ENCODE data around the gene OR7A5. TPM values are rescaled to one million over a fixed set of nuclear protein-coding genes. Genes with fewer than 3 reads are reported as not detected.
"Not testable (repeated sequence)": the region's sequence is repeated elsewhere in the genome, so short reads cannot be mapped to it uniquely, and the experiment has no call there.

The OR7A5 gene
- total RNA-seq, 2 donors from 2014 or later: 0.57 to 1.4 TPM

DNA sequence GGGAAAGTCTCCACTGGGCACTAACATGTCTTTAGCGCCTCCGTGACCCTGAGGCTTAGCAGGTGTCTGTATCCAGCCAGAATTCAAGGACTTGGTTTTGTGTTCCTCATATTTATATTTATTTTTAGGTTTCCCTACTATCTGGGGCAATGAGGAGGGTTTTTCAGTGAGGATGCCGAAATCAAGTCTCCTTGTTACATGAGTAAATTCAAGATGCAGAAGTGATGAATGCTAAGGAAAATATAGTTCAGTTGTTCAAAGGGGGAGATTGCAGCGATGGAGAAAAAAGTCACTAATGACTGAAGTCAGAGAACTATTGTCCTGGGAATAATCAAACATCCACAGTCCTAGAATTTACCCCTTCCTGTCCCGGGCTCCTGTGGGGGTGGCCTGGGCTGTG, 55.8 kb downstream of the OR7A5 start:
- Histone ChIP-seq H3K27ac (no peak overlapping the region), H3K4me3 (no peak overlapping the region), H3K36me3 (no peaks in the 10 kb centered on the region), H3K4me1 (replicated peaks) (no peaks in the 10 kb centered on the region), H3K9me3 (no peaks in the 10 kb centered on the region), H3K27me3 (replicated peaks; ENCODE audit: insufficient read depth) (no peaks in the 10 kb centered on the region)
- TF ChIP-seq POLR2A (IDR thresholded peaks at IDR 0.05) (no peak), POLR2AphosphoS5 (IDR thresholded peaks at IDR 0.05) (no peak), CTCF (IDR thresholded peaks at IDR 0.05) (no peak)
- 48% methylated on average over 5 of the region's 5 CpGs for WGBS
- intact Hi-C loops (cut with DNase I): no loop called here
- DNase-seq (ENCODE audit: low spot score): no peak

- H3K9me3 ChIP-seq; DNase-seq (ENCODE audit: low spot score); intact Hi-C loops (cut with DNase I); H3K4me1 ChIP-seq (replicated peaks); H3K27me3 ChIP-seq (replicated peaks; ENCODE audit: insufficient read depth); H3K36me3 ChIP-seq; H3K27ac ChIP-seq; H3K4me3 ChIP-seq: not testable (repeated sequence)
- 75% methylated on average over 12 of the region's 12 CpGs for WGBS
These were observed 56.7 kb downstream of the OR7A5 start, which contains the start of gene ADGRE2 for GRCh38 chr19:14778110-14778845. ADGRE2 (minus strand) TSS chr19:14778560; CDS start chr19:14776756, 1,804 bp downstream.

DNA sequence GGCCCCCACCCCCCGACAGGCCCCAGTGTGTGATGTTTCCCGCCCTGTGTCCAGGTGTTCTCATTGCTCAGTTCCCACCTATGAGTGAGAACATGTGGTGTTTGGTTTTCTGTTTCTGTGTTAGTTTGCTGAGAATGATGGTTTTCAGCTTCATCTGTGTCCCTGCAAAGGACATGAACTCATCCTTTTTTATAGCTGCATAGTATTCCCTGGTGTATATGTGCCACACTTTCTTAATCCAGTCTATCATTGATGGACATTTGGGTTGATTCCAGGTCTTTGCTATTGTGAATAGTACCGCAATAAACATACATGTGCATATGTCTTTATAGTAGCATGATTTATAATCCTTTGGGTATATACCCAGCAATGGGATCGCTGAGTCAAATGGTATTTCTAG, 57.3 kb downstream of the OR7A5 start:
- H3K4me3 ChIP-seq; H3K36me3 ChIP-seq; intact Hi-C loops (cut with DNase I); DNase-seq (ENCODE audit: low spot score); H3K27me3 ChIP-seq (replicated peaks; ENCODE audit: insufficient read depth); H3K27ac ChIP-seq; H3K9me3 ChIP-seq; H3K4me1 ChIP-seq (replicated peaks): not testable (repeated sequence)
- 87% methylated on average over 4 of the region's 4 CpGs for WGBS

Small RNAs within 50 kb of the gene (small RNA-seq; reads per million reads assigned to genes)
- gene AC005255.1: 0 reads per million in 2 donors

Other genes with a start within 250 kb of the OR7A5 start
- gene ADGRE3, start 160.3 kb downstream of the OR7A5 start, total RNA-seq: under 1 TPM; 0.27 to 0.80 TPM
- gene ZNF333, start 145.1 kb downstream of the OR7A5 start, total RNA-seq: 10 to 100 TPM; 26.6 to 39.8 TPM
- 1 to 10 TPM; 3.6 to 4.9 TPM for gene ADGRE2, start 56.6 kb downstream of the OR7A5 start, total RNA-seq
- gene OR7C1, start within 50 bp of the OR7A5 start, total RNA-seq: 1 to 10 TPM; 3.2 to 5.1 TPM
- gene OR7A10, start 13.7 kb upstream of the OR7A5 start, total RNA-seq: not detected
- gene OR7A17, start 50.9 kb upstream of the OR7A5 start, total RNA-seq: not detected
- gene OR7C2, start 106.3 kb upstream of the OR7A5 start, total RNA-seq: not detected
- gene SLC1A6, start 144.7 kb upstream of the OR7A5 start, total RNA-seq: 100 to 1,000 TPM in 1 of 2 donors, under 1 TPM in 1; 0.41 to 255 TPM
- gene CASP14, start 214.3 kb upstream of the OR7A5 start, total RNA-seq: under 1 TPM; 0.09 to 0.51 TPM
- not detected for gene OR1I1, start 247.0 kb upstream of the OR7A5 start, total RNA-seq

Measured in prostate gland (tissue), 2 donors.